K562 (cell line): Measurements from ENCODE around the gene LRRC4B. TPM values are rescaled to one million over a fixed set of nuclear protein-coding genes. Genes with fewer than 3 reads are reported as not detected.
A peak's percentile ranks its signal among the peaks of the same experiment; 100 is the strongest.

Experiments
- ARID4B ChIP-seq: sonication (generic); formaldehyde crosslinking; IDR thresholded peaks from 2 replicates; pipeline ENCODE4 v1.8.0; 2022; ENCODE audit warnings: mild to moderate bottlenecking, missing genetic modification reagents
- CBFB ChIP-seq: sonication (generic); formaldehyde crosslinking; IDR thresholded peaks from 2 replicates; pipeline ENCODE4 v1.4.0; 2020; ENCODE audit warnings: mild to moderate bottlenecking, missing genetic modification reagents
- DIDO1 ChIP-seq: fragments of 450-650 bp; IDR thresholded peaks from 2 replicates; pipeline ENCODE4 v1.6.1; 2016; ENCODE audit warnings: low read depth, missing biosample characterization, missing genetic modification characterization
- E2F6 ChIP-seq, 2 experiments: IDR thresholded peaks; 2 replicates each; pipeline ENCODE4 v1.6.1; 2011; ENCODE audit warnings: borderline replicate concordance in 1 of 2, control low read depth in 1 of 2, low read depth in 1 of 2, low read length in 1 of 2, mild to moderate bottlenecking in 1 of 2, mixed read lengths in 1 of 2, moderate library complexity in 1 of 2; ENCODE audit not compliant: insufficient read depth in 1 of 2, insufficient read length in 1 of 2, poor library complexity in 1 of 2, severe bottlenecking in 1 of 2; ENCODE audit errors: extremely low read depth in 1 of 2
- ERF ChIP-seq: fragments of 450-650 bp; formaldehyde crosslinking; IDR thresholded peaks from 2 replicates; pipeline ENCODE4 v1.4.0; 2020; ENCODE audit warnings: mild to moderate bottlenecking, mixed read lengths
- KDM2B ChIP-seq: fragments of 250-450 bp; sonication (Bioruptor Pico); IDR thresholded peaks from 2 replicates; pipeline ENCODE4 v1.8.0; 2021; ENCODE audit warnings: mild to moderate bottlenecking, moderate library complexity
- MEIS2 ChIP-seq: fragments of 450-650 bp; IDR thresholded peaks from 2 replicates; pipeline ENCODE4 v1.6.1; 2014; ENCODE audit warnings: mild to moderate bottlenecking; ENCODE audit not compliant: partially characterized antibody
- MLX ChIP-seq, 2 experiments: fragments of 450-650 bp in 1 of 2; sonication (generic) in 1 of 2; formaldehyde crosslinking; conservative IDR thresholded peaks; 2 replicates each; pipeline versions ENCODE4 v1.4.0 to v1.8.1; 2020 to 2022; ENCODE audit warnings: mild to moderate bottlenecking in 1 of 2, missing genetic modification reagents in 1 of 2
- PHF8 ChIP-seq: fragments of 200-600 bp; sonication (generic); IDR thresholded peaks from 2 replicates; pipeline ENCODE4 v1.6.1; 2012; ENCODE audit warnings: mixed run types, mild to moderate bottlenecking, inconsistent platforms, low read length, moderate library complexity, borderline replicate concordance
- RBFOX2 ChIP-seq: fragments of 200-400 bp; formaldehyde crosslinking; IDR thresholded peaks from 2 replicates; pipeline ENCODE4 v1.6.1; 2017; ENCODE audit warnings: low read depth, mild to moderate bottlenecking, low read length, moderate library complexity
- TAF9B ChIP-seq: fragments of 450-650 bp; IDR thresholded peaks from 2 replicates; pipeline ENCODE4 v1.6.1; 2018; ENCODE audit warnings: mild to moderate bottlenecking; ENCODE audit not compliant: partially characterized antibody
- ZBED1 ChIP-seq: IDR thresholded peaks from 2 replicates; pipeline ENCODE4 v1.6.1; 2014
- ZHX1 ChIP-seq: fragments of 150-350 bp; conservative IDR thresholded peaks from 2 replicates; pipeline ENCODE4 v1.6.1; 2014; ENCODE audit warnings: low read length
- ZNF311 ChIP-seq: fragments of 250-450 bp; sonication (Bioruptor Pico); IDR thresholded peaks from 2 replicates; pipeline ENCODE4 v1.4.0; 2020; ENCODE audit warnings: mild to moderate bottlenecking, moderate library complexity
- ZNF589 ChIP-seq: fragments of 200-800 bp; sonication (Bioruptor generic); IDR thresholded peaks from 2 replicates; pipeline ENCODE4 v1.6.1; 2016; ENCODE audit warnings: low read depth, missing genetic modification characterization, missing compliant biosample characterization
- ZNF740 ChIP-seq, 3 experiments: fragments of 200-800 bp in 1 of 3; sonication (Bioruptor generic) in 1 of 3; sonication (generic) in 1 of 3; formaldehyde crosslinking in 1 of 3; IDR thresholded peaks; 2 replicates each; pipeline versions ENCODE4 v1.6.1 to v1.8.0; 2016 to 2022; ENCODE audit warnings: mild to moderate bottlenecking in 2 of 3, missing compliant biosample characterization in 2 of 3, missing genetic modification characterization in 2 of 3, missing genetic modification reagents in 1 of 3
- polyA plus RNA-seq, 8 experiments: library from polyadenylated mRNA; depleted of rRNA in 4 of 8; stranded (reverse) in 5 of 8; unstranded in 3 of 8; fragments of >200 nt; fragmentation: Nextera tagmentation in 2 of 8; fragmentation: Illumina TruSeq in 1 of 8; extraction: Ambion mirVana in 2 of 8; extraction: Trizol in 1 of 8; gene quantifications; 2 replicates each; pipeline versions ENCODE4 v1.2.1 to v1.2.3, GENCODE V29; 2011 to 2014; ENCODE audit warnings: inconsistent platforms in 1 of 8, missing spikeins in 1 of 8
- total RNA-seq, 7 experiments: library from RNA; depleted of rRNA in 6 of 7; stranded (reverse); fragments of >200 nt in 6 of 7; fragmentation: Illumina TruSeq in 2 of 7; extraction: Trizol in 2 of 7; gene quantifications; 2 replicates each; pipeline versions ENCODE4 v1.2.1 to v1.2.3, GENCODE V29; 2011 to 2021; ENCODE audit warnings: low replicate concordance in 1 of 7

LRRC4B gene
- total and polyA plus RNA-seq, 9 of the 15 experiments (the other 6 are each of a cell fraction or from before 2014, with no cell fraction given): 0.18 to 9.6 (median 2.9) TPM; not detected in 2

GRCh38 chr19:50476224-50476906, 91.9 kb downstream of the LRRC4B start, which contains the start of the genes EMC10 and GARIN5A (continued):
- peak; percentile 81 for TF ChIP-seq ARID4B (CRISPR knock-in tag)
- 0 out of 2 replicates have a peak, but pooled peaks have one; percentile 32 for TF ChIP-seq ZNF589 (CRISPR knock-in tag)
- no peak for TF ChIP-seq MLX (CRISPR knock-in tag; conservative IDR thresholded peaks at IDR 0.05)
- no peak for TF ChIP-seq ERF (CRISPR knock-in tag)
- no peak for TF ChIP-seq CBFB (CRISPR knock-in tag)
- no peak for TF ChIP-seq ZHX1
- TF ChIP-seq RBFOX2: peak; percentile 97
- TF ChIP-seq E2F6 (IDR thresholded peaks at IDR 0.05; ENCODE audit: borderline replicate concordance in 1 of 2, extremely low read depth in 1 of 2, insufficient read depth in 1 of 2, insufficient read length in 1 of 2, low read depth in 1 of 2, low read length in 1 of 2, poor library complexity in 1 of 2, severe bottlenecking in 1 of 2): peak; percentile 32 to 57
- TF ChIP-seq PHF8: peak; percentile 98
- no peak for TF ChIP-seq DIDO1 (tag)
- peak; percentile 73 for TF ChIP-seq TAF9B
- no peak; the same call in 1 of the 2 replicates for TF ChIP-seq ZNF740 (CRISPR knock-in tag; IDR thresholded peaks at IDR 0.05)
- TF ChIP-seq ZNF740 (tag; IDR thresholded peaks at IDR 0.05): no peak
- no peak for TF ChIP-seq ZBED1
- TF ChIP-seq KDM2B (CRISPR knock-in tag): 0 out of 2 replicates have a peak, but pooled peaks have one; percentile 18
- TF ChIP-seq ZNF311 (CRISPR knock-in tag): 0 out of 2 replicates have a peak, but pooled peaks have one; percentile 50
- peak; percentile 99 for TF ChIP-seq MEIS2
